Activated CD8-positive, alpha-beta memory T cell treated with anti-CD3 and anti-CD28 coated beads, Interleukin-2, amount 50 U/mL, for 1 hour (primary cell): ENCODE data around the gene CKS2.
"Not testable (repeated sequence)": the region's sequence is repeated elsewhere in the genome, so short reads cannot be mapped to it uniquely, and the experiment has no call there.

ENCODE experiments used
- DNase-seq: peaks from one replicate; pipeline ENCODE4 v3.0.0-alpha.2; 2020; ENCODE audit errors: extremely low read depth

CKS2 gene

DNA sequence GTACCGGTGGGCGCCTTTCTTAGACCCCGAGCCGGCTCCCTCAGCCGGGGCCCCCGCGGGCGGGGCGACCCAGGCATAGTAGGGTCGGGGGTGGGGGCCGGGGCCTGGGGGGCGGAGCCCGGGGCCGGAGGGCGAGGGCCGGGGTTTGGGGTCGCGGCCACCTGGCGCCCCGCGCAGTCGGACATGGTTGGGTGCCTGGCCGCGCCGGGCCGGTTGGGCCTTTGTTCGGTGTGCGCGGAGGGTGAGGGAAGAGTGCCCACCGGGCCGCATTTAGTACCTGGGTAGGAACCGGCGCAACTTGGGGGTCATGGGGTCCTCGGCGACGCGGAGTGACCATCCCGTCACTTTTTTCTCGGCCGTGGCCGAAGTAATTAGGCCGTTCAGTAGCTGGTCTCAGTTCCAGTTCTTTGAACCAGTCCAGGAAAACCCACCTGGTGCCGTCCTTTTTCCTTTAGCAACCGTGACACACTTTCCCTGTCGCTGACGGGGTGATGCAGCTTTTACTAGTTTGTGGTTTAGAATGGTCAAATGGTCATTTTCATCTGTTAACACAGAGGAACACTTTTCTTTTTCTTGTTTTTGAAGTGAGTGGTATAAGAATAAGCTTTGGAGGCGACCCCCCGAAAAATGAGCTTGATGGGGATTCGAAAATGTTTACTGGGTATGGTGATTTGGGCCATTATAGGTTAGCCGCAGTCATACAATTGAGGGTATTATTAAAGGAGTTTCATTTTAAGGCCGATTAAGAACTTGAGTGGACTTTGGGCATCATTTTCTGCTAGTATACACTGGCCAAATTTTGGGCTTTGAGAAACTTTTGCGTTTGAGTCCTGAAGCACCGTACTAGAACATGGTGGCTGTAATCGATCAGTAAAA lies 589 bp downstream of the CKS2 start:
- DNase-seq = no peak

DNA sequence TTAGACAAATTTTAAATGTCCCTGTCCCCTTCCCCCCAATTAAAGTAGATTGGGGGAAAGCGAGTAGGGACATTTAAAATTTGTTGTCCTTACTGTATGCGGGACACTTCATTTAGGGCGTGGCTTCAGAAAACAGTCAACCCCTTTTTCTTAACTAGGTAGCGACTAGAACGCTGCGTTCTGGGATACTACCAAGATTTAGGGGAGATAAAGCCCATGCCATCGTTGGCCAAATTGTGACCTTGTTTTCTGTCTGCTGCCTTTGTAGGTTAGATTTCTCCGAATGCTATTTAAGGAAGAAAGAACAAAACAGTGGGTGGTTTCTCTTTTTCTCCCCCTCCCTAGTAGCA lies 1.2 kb downstream of the CKS2 start:
- no peak for DNase-seq

DNA sequence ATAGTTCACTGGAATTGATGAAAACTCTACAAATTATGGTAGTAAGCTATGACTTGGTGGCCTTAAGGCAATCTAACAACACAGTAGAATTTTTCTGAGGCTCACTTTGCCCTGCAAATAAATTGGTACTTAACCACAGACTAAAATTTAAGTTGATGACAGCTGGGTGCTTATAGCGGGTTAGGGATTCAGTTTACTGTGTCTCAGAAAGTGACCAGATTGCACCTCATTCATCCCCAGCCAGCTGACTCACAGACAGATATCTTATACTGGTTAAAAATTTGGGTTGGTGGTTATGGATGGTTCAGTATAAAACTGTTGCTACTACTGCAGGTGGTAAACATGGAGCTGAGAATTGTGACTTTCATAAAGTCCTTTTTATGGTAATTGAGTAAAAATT lies 2.8 kb downstream of the CKS2 start:
- no peak for DNase-seq

DNA sequence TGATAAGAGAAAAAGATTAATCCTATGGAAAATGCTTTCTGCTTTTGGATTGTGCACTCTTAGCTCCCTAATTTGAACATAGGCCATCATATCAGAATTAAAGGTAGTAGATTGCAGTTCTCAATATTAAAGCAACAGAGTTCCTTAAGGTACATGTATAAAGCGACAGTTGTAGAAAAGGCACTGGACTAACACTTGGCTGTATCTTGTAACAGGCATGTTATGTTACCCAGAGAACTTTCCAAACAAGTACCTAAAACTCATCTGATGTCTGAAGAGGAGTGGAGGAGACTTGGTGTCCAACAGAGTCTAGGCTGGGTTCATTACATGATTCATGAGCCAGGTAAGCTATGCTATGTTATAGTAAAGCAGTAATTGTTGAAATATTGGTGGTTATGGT lies 4.0 kb downstream of the CKS2 start:
- DNase-seq = no peak

DNA sequence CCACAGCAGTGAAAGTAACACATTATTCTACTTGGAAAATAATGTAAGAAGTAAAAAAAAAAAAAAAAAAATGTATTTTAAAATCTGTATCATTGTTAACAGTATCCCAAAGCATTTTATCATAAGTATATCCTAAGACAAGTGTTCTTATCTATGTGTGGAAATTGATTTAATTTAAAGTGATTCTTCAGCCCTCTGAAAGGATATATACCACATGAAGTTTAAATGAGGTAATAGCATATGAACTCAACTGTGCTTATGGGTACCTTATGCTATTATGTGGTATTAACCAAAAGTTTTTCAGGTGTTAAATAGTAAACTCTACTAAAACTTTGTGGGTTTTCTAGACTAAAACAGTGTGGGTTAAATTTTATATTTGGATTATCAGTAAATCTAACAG lies 4.5 kb downstream of the CKS2 start:
- DNase-seq = no peak

DNA sequence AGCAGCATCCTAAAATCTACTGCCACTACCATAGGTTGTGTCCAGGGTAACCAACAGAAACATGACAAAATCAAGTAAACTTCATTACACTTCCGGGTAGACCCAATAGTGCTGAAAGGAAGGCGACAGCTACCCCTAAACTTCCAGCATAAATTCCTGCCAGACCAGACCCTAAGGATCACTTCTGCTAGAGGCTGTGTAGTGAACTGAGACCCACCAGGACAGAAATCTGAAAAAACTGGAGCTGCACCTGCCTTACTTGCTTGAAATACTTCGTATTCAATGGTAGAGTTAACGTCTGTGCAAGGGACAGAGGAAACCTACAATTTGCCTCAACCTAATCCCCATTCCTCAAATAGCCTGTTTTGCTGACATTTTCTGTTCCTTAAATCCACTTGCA lies 6.3 kb downstream of the CKS2 start:
- no peak for DNase-seq

DNA sequence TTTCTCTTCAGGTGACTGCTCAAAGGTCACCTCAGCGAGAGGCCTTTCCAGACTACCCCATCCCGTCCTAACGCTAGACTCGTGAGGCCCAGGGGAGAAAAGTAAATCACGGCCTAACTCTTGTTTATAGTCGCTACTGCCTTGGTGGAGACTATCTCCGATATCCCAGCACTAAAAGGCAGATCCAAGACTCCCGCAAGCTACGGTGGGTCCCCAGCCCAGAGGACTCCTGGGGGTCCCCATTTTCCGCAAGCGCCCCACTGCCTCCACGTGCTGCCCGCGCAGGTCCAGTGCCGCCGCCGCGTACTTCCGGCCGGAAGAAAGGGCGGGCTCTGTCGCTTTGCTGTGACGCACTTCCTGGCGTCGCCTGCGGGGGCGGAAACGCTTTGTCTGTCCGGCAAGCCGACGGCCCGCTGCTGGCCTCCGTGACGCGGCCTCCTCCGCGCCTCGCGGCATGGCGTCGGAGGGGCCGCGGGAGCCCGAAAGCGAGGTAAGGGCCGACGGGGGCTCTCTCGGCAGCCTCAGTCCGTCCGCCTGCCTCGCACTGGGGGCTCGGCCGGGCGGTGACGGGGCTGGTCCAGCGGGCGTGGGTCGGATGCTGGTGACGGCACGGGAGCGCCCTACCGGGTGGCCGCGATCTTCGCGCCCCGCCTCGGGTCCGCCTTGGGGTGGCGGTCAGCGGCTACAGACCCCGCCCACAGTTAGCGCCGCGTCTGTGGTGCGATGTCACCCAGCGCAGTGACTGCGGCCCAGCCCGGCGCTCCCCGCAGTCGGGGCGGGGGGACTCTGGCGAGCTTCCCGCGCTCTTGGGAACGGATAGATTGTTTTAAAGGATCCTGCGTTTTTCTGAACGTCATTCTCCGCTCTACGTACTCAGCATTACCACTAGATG lies 7.4 kb downstream of the CKS2 start, which contains the start of gene SECISBP2:
Gene SECISBP2 (plus strand): TSS at position 378 of the 892 bp plus-strand sequence. CDS start 77 bp downstream, at position 455.
- peak; percentile 78 for DNase-seq

DNA sequence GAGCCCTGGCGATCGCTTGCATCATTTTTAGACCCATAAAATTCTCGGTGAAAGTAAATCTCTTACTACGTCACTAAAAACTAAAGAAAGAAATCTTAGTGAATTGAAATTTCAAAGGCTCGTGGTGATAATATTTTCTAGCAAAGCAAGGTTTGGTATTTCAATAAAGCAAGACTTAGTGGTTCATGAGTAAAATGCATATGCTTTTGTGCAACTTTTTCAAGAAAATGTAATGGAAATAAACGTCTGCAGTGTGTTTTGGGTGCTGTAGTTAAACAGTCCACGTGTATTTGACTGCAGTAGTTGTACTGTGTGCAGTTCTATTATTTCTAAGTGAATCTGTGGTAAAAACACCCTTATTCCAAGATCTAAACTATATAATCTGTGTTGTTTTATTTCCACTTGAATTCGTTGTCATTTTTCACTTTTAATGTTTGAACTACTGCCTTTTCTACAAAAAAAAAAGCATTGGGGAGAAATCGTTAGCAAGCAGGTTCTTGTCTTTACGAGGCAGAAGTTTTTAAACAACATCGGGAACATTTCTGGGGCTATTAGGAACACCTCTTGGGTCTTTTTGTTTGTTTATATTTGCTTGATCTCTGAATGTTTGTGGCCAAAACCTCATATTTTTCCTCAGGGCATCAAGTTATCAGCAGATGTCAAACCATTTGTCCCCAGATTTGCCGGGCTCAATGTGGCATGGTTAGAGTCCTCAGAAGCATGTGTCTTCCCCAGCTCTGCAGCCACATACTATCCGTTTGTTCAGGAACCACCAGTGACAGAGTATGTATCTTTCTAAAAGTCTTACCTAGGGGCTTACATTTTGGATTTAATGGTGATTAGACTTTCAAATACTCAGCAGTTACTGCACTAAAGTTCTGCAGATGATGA lies 8.3 kb downstream of the CKS2 start:
- no peak for DNase-seq

DNA sequence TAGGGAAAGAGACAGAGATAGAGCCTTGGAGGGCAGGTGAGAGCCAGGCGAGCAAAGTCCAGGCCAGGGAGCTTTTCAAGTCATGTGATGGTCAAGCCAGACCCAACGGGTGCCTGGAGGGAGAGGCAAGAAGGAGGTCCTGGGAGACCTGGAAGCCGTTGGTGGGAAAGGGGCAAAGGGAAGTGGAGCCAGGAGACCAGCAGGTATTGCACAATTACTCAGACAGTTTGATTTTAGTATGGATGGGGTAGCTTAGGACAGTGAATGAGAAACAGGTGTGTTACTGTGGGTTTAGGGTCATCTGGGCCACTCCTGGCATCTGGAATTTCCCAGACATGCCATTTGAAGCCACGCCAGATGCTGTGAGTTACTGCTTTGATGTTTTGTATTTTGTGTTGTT lies 12.4 kb downstream of the CKS2 start:
- no peak for DNase-seq

DNA sequence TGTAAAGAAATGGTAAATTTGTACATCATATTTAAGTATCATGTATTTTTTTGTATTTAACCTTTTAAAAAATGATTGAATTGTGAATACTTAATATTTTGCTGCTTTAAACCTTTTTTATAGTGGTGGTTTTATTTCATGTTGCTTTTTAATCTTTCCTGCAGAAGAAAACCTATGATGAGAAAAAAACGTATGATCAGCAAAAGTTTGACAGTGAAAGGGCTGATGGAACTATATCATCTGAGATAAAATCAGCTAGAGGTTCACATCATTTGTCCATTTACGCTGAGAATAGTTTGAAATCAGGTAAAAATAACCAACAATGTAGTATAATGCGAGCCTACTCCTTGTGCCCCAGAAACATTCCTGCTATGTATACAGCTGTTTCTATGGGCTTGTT lies 14.7 kb downstream of the CKS2 start:
- no peak for DNase-seq

DNA sequence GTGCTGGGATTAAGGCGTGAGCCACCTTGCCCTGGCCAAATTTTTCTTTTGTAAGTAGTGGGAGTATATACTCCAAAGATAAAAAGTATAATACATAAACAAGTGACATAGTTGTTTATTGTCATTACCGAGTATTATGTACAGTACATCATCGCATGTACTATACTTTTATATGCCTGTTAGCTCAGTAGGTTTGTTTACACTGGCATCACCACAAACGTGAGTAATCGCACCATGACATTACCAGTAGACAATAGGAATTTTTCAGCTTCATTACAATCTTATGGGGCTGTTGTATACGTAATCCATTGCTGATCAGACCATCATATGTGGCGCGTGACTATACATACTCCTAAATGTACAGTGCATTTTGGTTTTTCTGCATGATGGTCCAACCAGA lies 17.1 kb downstream of the CKS2 start:
- no peak for DNase-seq

DNA sequence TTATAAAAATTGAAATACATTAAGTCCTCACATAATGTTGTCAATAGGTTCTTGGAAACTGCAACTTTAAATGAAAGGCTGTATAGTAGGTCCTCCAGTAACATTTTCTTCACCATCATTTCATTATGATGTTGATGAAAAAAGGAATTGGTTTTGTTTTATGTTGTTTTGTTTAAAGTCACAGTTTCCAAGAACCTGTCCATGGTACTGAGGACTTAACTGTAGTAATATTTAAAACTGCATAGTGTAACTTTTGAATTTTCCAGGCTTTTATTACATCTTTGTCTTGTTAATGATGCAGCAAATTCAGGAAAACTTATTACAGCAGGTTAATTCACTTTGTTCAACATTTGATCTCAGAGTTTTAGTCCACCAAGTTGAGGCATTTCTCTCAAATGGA lies 18.9 kb downstream of the CKS2 start:
- DNase-seq = no peak

DNA sequence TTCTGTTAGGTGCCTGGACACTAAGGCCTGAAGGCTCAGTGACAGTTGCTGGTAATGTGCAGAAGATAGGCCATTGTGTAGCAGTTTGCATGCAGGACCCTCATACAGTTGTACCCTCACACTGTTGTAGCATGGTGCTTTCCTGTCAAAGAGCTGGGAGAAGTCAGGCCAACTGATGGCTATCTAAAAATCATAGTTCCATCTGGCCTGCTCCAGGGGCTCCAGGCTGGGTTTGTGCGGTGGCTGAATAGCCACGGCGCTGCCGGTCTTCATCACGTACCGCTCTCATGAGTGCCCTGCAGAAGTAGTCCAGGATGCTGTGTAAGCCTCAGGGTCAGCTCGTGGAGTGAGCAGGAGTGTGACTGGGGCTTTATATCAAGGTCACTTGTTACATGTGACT lies 19.5 kb downstream of the CKS2 start:
- DNase-seq = no peak

DNA sequence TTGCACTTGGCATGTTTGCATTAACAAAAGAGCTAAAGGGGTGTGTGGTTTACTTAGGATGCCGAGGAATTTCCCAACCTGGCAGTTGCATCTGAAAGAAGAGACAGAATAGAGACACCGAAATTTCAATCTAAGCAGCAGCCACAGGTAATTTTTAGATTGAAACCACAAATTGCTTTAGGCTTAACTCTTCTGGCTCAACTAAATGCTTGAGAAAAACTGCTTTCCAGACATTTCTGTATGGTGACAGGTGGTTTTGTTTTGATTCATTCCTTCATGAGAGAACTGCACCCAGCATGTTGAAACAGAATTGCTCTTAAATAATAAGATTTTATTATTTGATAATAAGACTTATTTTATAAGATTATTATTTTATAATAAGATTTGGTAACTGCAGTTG lies 28.8 kb downstream of the CKS2 start:
- DNase-seq = no peak

DNA sequence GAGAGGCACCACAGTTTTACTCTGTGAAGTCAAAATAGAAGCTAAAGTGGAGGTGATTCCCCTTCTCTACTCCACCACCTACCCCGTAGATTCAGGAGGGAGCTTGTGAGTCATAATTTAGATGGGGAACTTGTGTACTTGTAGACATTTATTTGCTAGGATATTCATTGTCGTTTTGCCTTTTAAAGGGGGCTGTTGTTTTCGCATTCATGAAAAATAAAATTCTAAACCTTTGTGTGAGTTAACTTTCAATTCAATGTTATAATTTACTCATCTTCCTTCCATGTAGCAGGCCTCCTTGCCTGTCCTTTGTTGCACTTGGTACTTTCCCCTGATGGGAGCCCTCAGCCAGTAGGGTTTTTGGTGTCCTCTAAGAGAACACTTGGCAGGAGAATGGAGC lies 29.3 kb downstream of the CKS2 start:
- DNase-seq = no peak

DNA sequence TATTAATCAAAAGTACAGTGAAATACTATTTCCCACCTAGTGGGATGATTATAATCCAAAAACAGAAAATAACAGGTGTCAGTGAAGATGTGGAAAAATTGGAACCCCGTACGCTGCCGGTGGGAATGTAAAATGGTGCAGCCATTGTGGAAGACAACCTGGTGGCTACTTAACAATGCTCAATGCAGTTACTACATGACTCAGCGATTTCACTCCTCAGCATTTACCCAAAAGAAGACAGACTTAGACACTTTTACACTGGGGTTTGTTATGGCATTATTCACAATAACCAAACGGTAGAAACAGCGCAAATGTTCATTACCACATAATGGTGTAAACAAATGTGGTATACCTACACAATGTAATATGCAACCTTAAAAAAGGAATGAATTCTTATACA lies 31.2 kb downstream of the CKS2 start:
- DNase-seq = no peak

DNA sequence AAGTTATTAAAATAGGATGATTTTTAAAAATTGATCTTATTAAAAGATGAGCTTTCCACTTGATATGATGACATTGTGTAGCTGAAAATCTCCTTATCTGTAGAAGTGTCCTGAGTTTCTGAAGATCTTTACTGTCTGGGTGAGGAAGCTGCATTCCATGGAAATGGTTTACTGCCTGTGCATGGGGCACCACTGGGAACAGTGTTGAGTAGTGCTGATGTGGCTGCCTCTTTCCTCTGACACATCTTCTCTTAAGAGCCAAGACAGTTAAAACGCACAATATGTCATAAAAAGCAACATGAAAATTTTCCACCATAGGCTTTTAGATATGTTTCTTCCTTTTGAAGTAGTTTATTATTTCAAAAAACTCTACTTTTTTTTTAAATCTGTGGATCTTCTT lies 32.0 kb downstream of the CKS2 start:
- no peak for DNase-seq

DNA sequence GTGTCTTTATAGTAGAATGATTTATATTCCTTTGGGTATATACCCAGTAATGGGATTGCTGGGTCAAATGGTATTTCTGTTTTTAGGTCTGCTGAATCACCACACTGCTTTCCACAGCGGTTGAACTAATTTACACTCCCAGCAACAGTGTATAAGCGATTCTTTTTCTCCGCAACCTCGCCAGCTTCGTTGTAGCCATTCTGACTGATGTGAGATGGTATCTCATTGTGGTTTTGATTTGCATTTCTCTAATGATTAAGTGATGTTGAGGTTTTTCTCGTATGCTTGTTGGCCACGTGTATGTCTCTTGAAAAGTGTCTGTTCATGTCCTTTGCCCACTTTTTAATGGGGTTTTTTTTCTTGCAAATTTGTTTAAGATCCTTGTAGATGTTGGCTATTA lies 32.8 kb downstream of the CKS2 start:
- DNase-seq = not testable (repeated sequence)

DNA sequence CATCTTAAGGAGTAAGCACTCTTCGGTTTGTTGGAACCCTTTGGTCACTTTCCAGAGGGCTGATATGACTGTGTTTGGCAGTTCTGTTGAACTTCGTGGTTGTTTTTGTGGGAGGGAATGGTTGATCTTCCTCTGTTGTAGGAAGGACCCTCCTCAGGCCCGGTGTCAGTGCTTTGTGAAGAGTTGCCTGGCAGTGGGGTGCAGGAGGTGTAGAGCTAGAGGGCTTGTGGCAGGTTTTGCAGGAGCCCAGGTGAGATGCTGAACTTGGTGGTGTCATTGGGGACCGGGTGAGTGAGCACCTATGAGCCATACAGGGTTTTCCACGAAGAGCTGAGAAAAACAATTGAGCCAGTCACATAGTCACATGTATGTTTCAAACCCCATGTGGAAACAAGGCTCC lies 34.5 kb downstream of the CKS2 start:
- no peak for DNase-seq

DNA sequence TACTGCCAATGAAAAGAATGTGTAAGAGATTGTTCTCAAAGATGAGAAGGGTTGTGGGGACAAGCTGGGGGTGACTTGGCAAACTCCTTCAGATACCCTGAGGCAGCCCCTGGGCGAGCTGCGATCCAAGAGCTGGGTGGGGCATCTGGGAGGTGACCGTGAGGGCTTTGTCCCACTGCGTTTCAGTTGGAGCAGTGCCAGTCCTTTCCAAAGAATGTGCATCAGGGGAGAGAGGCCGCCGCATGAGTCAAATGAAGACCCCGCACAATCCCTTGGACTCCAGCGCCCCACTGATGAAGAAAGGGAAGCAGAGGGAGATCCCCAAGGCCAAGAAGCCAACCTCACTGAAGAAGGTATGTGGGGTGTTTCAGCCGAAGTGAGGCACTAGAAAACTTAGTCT lies 35.7 kb downstream of the CKS2 start:
- DNase-seq = no peak

DNA sequence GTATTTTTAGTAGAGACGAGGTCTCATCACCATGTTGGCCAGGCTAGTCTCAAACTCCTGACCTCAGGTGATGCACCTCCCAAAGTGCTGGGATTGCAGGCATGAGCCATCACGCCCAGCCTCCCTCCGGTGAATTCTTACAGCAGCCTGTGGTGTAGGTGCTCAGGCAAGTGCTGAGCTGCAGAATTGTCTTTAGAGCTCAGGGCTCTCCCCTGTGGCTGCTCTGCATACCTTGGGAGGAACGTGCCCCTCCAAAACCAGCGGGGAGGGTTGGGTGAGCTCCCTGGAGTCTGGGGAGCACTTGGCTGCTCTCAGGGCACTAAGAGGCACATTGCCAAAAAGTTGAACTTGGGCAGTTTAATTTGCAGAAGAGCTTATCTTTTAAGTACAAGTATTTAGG lies 36.7 kb downstream of the CKS2 start:
- no peak for DNase-seq

DNA sequence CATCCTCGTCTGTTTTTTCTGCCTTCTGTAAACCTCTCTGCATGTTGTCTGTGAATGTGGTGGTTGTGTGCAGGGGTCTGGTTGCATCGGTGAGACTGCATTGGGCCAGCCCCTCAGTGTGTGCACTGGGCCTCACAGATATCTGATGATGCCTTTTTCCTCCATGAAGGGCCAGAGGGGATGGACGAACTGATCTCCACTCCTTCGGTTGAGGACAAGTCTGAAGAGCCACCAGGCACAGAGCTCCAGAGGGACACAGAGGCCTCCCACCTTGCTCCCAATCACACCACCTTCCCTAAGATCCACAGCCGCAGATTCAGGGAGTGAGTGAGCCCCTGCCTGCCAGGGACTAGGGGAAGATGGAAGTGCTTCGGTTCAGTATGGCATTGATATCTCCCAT lies 38.6 kb downstream of the CKS2 start:
- DNase-seq = no peak
